ENCODE data around the gene RNASEH2B.

Gene RNASEH2B

GRCh38 chr13:50909605-50910484 is at the start of gene RNASEH2B:
RNASEH2B (plus strand) TSS chr13:50909791; CDS start chr13:50910077, 286 bp downstream.
- in situ Hi-C loops (cut with HindIII; ENCODE audit: low sequenced_read_pairs) = no loop called here

GRCh38 chr13:50864492-50864891 is 45.1 kb upstream of the RNASEH2B start:
- in situ Hi-C loops (cut with HindIII; ENCODE audit: low sequenced_read_pairs) = no loop called here

- in situ Hi-C loops (cut with HindIII; ENCODE audit: low sequenced_read_pairs) = no loop called here
Observed at GRCh38 chr13:50866817-50867636, 42.6 kb upstream of the RNASEH2B start.

DNA sequence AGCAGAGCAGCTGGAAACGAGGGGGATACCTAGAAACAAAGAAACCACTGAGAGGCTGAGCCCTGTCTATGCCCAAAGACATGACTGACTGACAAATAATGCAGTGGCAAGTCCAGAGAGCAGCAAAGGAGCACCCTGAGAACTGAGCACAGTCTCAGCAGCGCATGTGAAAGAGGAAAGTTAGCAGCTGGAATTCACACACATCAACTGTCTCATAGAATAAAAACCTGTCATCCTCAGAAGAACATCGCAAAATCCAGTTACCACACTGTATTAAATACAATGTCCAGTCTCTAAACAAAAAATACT is 42.0 kb upstream of the RNASEH2B start:
- in situ Hi-C loops (cut with HindIII; ENCODE audit: low sequenced_read_pairs) = no loop called here

DNA sequence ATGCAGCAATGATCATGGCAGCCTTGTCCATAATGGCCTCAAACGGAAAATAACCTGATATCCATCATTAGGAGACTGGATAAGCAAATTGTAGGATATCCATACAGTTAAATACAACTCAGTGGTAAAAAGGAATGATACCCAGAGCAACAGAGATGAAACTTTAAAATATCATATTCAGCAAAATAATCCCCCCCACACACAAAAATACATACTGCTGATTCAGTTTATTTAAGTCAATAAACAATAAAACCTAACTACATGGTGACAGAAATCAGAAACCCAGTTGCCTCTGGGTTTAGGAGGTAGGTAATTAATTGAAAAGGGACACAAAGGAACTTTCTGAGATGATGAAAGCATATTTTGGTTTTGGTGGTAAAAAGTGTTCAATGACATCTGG is 38.2 kb upstream of the RNASEH2B start:
- in situ Hi-C loops (cut with HindIII; ENCODE audit: low sequenced_read_pairs) = loop anchor here (5.0 kb wide), 1 partner anchor 64 kb away; no protein-coding TSS in a partner anchor

- in situ Hi-C loops (cut with HindIII; ENCODE audit: low sequenced_read_pairs) = loop anchor here (5.0 kb wide), 1 partner anchor 66 kb away; no protein-coding TSS in a partner anchor
Observed at GRCh38 chr13:50873467-50873866, 36.1 kb upstream of the RNASEH2B start.

- in situ Hi-C loops (cut with HindIII; ENCODE audit: low sequenced_read_pairs) = loop anchor here (5.0 kb wide), 1 partner anchor 67 kb away; no protein-coding TSS in a partner anchor
Observed at GRCh38 chr13:50873991-50874390, 35.6 kb upstream of the RNASEH2B start.

DNA sequence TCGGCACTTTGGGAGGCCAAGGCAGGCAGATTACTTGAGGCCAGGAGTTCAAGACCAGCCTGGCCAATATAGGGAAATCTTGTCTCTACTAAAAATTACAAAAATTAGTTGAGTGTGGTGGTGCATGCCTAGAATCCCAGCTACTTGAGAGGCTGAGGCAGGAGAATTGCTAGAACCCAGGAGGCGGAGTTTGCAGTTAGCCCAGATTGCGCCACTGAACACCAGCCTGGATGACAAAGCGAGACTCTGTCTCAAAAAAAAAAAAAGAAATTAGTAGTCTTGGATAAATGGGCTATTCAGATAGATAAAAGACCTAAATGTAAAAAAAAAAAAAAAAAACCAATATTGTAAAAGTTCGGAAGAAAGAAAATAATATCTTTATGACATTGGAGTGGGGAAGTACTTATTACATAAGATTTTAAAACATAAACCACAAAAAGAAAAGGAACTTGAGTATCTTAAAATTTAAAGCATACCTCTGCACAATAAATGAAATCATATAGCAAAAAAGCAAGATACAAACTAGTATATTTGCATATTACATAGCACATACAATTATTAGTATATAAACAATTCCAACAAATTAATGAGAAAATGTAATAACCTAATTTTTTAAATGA is 26.7 kb upstream of the RNASEH2B start:
- in situ Hi-C loops (cut with HindIII; ENCODE audit: low sequenced_read_pairs) = no loop called here

DNA sequence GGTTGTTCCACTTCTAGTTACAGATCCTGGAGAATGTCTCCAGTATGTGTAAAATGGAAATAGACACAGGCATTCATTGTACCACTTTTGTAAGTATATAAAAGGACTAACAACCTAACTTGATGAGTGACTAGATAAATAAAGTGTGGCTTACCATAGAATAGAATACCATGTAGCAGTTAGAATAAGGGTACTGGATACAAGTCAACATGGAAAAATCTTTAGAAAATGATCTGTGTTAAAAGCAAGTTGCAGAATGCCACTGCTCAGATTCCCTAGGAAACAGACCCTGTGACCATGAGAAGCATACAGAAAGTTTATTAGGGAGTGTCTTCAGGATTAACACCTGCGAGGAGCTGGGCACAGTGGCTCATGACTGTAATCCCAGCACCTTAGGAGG is 25.9 kb upstream of the RNASEH2B start:
- in situ Hi-C loops (cut with HindIII; ENCODE audit: low sequenced_read_pairs) = no loop called here

DNA sequence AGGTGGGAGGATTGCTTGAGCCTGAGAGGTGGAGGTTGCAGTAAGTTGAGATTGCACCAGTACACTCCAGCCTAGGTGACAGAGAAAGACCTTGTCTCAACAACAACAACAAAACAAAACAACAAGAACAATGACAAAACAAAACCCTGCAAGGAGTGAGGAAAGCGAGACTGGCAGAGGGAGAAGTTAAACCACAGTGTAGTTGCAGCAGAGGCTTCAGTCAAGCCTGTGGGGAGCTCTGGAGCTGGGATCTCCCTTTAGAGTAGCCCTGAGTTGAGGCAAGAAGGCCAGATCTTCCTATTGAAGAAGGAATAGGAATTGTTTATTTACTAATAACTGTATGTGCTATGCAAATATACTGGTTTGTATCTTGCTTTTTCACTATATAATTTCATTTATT is 25.3 kb upstream of the RNASEH2B start:
- in situ Hi-C loops (cut with HindIII; ENCODE audit: low sequenced_read_pairs) = no loop called here

DNA sequence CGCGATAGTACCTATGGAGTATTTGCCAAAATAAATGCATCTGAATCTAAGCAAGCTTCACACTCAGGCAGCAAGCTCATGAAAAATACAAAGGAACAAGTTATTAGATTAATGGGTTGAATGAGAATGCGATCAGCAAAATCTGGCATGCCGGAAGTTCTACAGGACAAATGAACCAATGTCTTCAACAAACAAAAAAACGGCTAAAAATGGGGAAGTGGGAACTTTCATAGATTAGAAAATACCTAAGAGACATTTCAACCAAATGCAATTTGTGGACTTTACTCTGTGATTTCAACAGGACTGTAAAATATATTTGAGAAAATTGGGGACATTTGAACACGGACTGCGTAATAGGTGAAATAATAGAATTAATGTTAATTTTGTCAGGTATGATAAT is 22.4 kb upstream of the RNASEH2B start:
- in situ Hi-C loops (cut with HindIII; ENCODE audit: low sequenced_read_pairs) = no loop called here

DNA sequence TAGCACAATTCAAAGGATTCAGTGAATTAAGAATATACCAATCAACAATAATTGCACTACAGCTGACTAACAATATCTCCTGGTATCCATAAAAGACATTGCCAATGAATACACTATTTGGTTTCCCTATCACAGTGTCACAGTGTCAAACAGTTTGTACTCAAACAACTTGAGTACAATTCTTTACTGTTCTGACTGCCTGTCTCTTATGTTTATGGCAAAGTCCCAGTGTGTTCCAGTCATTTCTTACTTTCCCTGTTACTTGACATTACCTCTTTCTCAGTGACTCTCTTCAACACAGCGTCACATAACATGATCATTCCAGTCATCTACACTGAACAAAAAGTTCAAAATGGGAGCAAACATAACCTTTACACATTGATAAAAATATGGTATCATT is 21.2 kb upstream of the RNASEH2B start:
- in situ Hi-C loops (cut with HindIII; ENCODE audit: low sequenced_read_pairs) = no loop called here

- in situ Hi-C loops (cut with HindIII; ENCODE audit: low sequenced_read_pairs) = no loop called here
Observed at GRCh38 chr13:50889317-50889716, 20.3 kb upstream of the RNASEH2B start.

GRCh38 chr13:50891206-50891605 is 18.4 kb upstream of the RNASEH2B start:
- in situ Hi-C loops (cut with HindIII; ENCODE audit: low sequenced_read_pairs) = no loop called here

GRCh38 chr13:50892210-50892944 is 17.2 kb upstream of the RNASEH2B start:
- in situ Hi-C loops (cut with HindIII; ENCODE audit: low sequenced_read_pairs) = no loop called here

- in situ Hi-C loops (cut with HindIII; ENCODE audit: low sequenced_read_pairs) = no loop called here
Observed at GRCh38 chr13:50893211-50893852, 16.3 kb upstream of the RNASEH2B start.

DNA sequence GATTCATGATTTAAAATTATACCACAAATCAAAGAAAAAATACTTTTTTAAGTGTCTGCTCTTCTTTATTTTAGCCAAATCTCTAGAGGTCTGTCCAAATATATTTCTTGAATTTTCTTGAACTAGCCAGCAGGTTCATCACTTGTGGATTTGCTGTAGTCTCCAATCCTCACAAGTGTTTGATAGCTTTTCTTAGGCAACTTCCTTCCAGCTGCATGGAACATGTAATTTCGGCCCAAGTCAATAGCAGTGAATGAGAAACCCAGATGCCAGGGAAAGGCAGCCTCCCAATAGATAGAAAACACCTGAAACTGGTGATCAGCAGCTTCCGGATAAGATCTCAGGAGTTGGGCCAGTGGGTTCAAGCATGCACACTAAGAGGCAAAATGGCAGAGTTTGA is 15.6 kb upstream of the RNASEH2B start:
- in situ Hi-C loops (cut with HindIII; ENCODE audit: low sequenced_read_pairs) = no loop called here

- in situ Hi-C loops (cut with HindIII; ENCODE audit: low sequenced_read_pairs) = no loop called here
Observed at GRCh38 chr13:50894504-50894903, 15.1 kb upstream of the RNASEH2B start.

DNA sequence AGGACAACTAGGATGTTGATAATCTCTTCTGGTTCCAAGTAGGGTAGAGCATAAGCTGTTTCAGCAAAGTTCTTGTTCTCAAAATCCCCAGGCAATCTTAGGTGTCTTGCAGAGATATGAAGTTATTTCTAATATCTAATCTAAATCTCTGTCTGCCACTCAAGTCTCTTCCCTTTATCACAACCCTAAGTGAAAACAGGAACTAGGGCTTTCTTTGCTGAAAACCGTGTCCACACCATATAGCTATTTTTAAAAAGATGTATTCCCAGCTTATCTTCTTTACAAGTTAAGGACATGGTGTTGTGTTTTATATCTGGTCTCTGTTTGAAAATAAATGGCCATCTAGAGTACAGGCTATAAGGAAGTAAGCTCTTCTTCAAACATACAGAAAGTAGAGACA is 11.3 kb upstream of the RNASEH2B start:
- in situ Hi-C loops (cut with HindIII; ENCODE audit: low sequenced_read_pairs) = no loop called here

GRCh38 chr13:50901701-50902100 is 7.9 kb upstream of the RNASEH2B start:
- in situ Hi-C loops (cut with HindIII; ENCODE audit: low sequenced_read_pairs) = no loop called here
